C4-2B (cell line): Measurements from ENCODE around the gene GFRA1.

ENCODE experiments used
- CTCF ChIP-seq: fragments of 450-650 bp; conservative IDR thresholded peaks from 2 replicates; pipeline ENCODE4 v1.5.1; 2017; ENCODE audit warnings: mild to moderate bottlenecking
- ZFX ChIP-seq: fragments of 450-650 bp; IDR thresholded peaks from 2 replicates; pipeline ENCODE4 v1.6.1; 2017

GRCh38 chr10:116113721-116114501 is 159.1 kb downstream of the GFRA1 start:
- TF ChIP-seq CTCF (no peak), ZFX (no peak)
